IMR-90 (cell line): ENCODE results near the gene HYLS1. TPM values are rescaled to one million over a fixed set of nuclear protein-coding genes. Genes with fewer than 3 reads are reported as not detected.

Experiments
- ATAC-seq: fragments of 200-7000 bp; cut with Tn5 transposase; 2 replicates; pipeline ENCODE4 v1.9.1; 2020; ENCODE audit warnings: low read depth, mild to moderate bottlenecking, moderate library complexity
- Bru-seq: library from RNA; stranded (reverse); fragments of 400-500 nt; gene quantifications from one replicate; lab custom pipeline; 2021; lab: Mats Ljungman, UMichigan
- BruChase-seq, 2 experiments: library from RNA; stranded (reverse); fragments of 400-500 nt; gene quantifications; one replicate each; lab custom pipeline; 2021; lab: Mats Ljungman, UMichigan
- BruUV-seq: library from RNA; stranded (reverse); fragments of 400-500 nt; replicated peaks from 2 replicates; lab custom pipeline; 2021; lab: Mats Ljungman, UMichigan
- CTCF ChIA-PET: fragments of 300-600 bp; formaldehyde crosslinking; extraction: SDS; loops from one replicate; lab custom pipeline; 2021; ENCODE audit warnings: antibody characterized with exemption; lab: Yijun Ruan, JAX
- POLR2A ChIA-PET: fragments of 300-600 bp; sonication (Branson Sonifier 250); formaldehyde crosslinking; loops from one replicate; lab custom pipeline; 2022; ENCODE audit warnings: antibody characterized with exemption; ENCODE audit not compliant: unreplicated experiment; lab: Charles Lee
- DNase-seq: peaks from one replicate; pipeline ENCODE4 v3.0.0; 2013
- H2AFZ ChIP-seq: replicated peaks from 2 replicates; pipeline ENCODE3; 2013; ENCODE audit warnings: low read length, mild to moderate bottlenecking; ENCODE audit not compliant: poor library complexity
- H2AK5ac ChIP-seq: 2 replicates; pipeline ENCODE4 v1.6.1; 2013; ENCODE audit warnings: low read depth, low read length, inconsistent platforms
- H2AK9ac ChIP-seq: replicated peaks from 2 replicates; pipeline ENCODE3; 2013; ENCODE audit warnings: mild to moderate bottlenecking, low read depth, low read length, moderate library complexity; ENCODE audit not compliant: poor library complexity
- H2BK120ac ChIP-seq: 2 replicates; pipeline ENCODE4 v1.6.1; 2013; ENCODE audit warnings: low read depth, low read length, inconsistent platforms
- H2BK15ac ChIP-seq: 3 replicates; pipeline ENCODE4 v1.6.1; 2013; ENCODE audit warnings: low read depth, low read length, inconsistent platforms
- H2BK20ac ChIP-seq: 2 replicates; pipeline ENCODE4 v1.6.1; 2013; ENCODE audit warnings: low read depth, mild to moderate bottlenecking, inconsistent platforms, low read length, moderate library complexity
- H2BK5ac ChIP-seq: 2 replicates; pipeline ENCODE4 v1.6.1; 2013; ENCODE audit warnings: mild to moderate bottlenecking, low read depth, low read length, inconsistent platforms; ENCODE audit not compliant: poor library complexity, severe bottlenecking
- H3K14ac ChIP-seq: replicated peaks from 2 replicates; pipeline ENCODE4 v1.6.1; 2013; ENCODE audit warnings: low read depth, low read length, inconsistent platforms
- H3K18ac ChIP-seq: 2 replicates; pipeline ENCODE4 v1.6.1; 2013; ENCODE audit warnings: low read depth, low read length, control low read depth
- H3K23ac ChIP-seq: 2 replicates; pipeline ENCODE4 v1.6.1; 2013; ENCODE audit warnings: low read depth, low read length, inconsistent platforms
- H3K27ac ChIP-seq: 2 replicates; pipeline ENCODE4 v1.5.1; 2013; ENCODE audit warnings: mild to moderate bottlenecking, control low read depth, low read length; ENCODE audit not compliant: insufficient read depth
- H3K27me3 ChIP-seq: 2 replicates; pipeline ENCODE4 v1.6.1; 2013; ENCODE audit warnings: low read length; ENCODE audit not compliant: control insufficient read depth, insufficient read depth
- H3K36me3 ChIP-seq: 2 replicates; pipeline ENCODE4 v1.6.1; 2013; ENCODE audit warnings: low read length, mixed read lengths; ENCODE audit not compliant: control insufficient read depth, insufficient read depth
- H3K4ac ChIP-seq: 2 replicates; pipeline ENCODE4 v1.6.1; 2013; ENCODE audit warnings: low read depth, low read length, inconsistent platforms
- H3K4me1 ChIP-seq: 2 replicates; pipeline ENCODE4 v1.6.1; 2013; ENCODE audit warnings: low read length, mixed read lengths; ENCODE audit not compliant: control insufficient read depth, insufficient read depth
- H3K4me2 ChIP-seq: 2 replicates; pipeline ENCODE4 v1.6.1; 2013; ENCODE audit warnings: low read depth, mild to moderate bottlenecking, control low read depth, low read length, moderate library complexity
- H3K4me3 ChIP-seq: 2 replicates; pipeline ENCODE4 v1.5.1; 2013; ENCODE audit warnings: low read depth, mild to moderate bottlenecking, control low read depth, low read length, moderate library complexity; ENCODE audit not compliant: insufficient read depth
- H3K56ac ChIP-seq: 2 replicates; pipeline ENCODE4 v1.6.1; 2013; ENCODE audit warnings: low read length, inconsistent platforms; ENCODE audit not compliant: insufficient read depth; ENCODE audit errors: extremely low read depth
- H3K79me1 ChIP-seq, 2 experiments: 2 replicates each; pipeline ENCODE4 v1.6.1; 2013; ENCODE audit warnings: low read length in 2 of 2, inconsistent platforms in 1 of 2, low read depth in 1 of 2
- H3K9ac ChIP-seq: 2 replicates; pipeline ENCODE4 v1.6.1; 2013; ENCODE audit warnings: low read depth, low read length, control low read depth
- H3K9me1 ChIP-seq: 2 replicates; pipeline ENCODE4 v1.6.1; 2013; ENCODE audit warnings: low read length, inconsistent platforms; ENCODE audit not compliant: insufficient read depth
- H3K9me3 ChIP-seq: 2 replicates; pipeline ENCODE4 v1.6.1; 2013; ENCODE audit warnings: low read length; ENCODE audit not compliant: control insufficient read depth, insufficient read depth
- H4K20me1 ChIP-seq: 2 replicates; pipeline ENCODE4 v1.6.1; 2013; ENCODE audit warnings: low read length, inconsistent platforms; ENCODE audit not compliant: insufficient read depth
- H4K5ac ChIP-seq: 2 replicates; pipeline ENCODE4 v1.6.1; 2013; ENCODE audit warnings: mild to moderate bottlenecking, low read depth, low read length, control low read depth
- H4K8ac ChIP-seq, 2 experiments: 2 replicates each; pipeline ENCODE4 v1.6.1; 2013; ENCODE audit warnings: low read depth in 2 of 2, low read length in 2 of 2, control low read depth in 1 of 2, inconsistent platforms in 1 of 2
- H4K91ac ChIP-seq: 2 replicates; pipeline ENCODE4 v1.6.1; 2013; ENCODE audit warnings: low read depth, low read length, inconsistent platforms; ENCODE audit not compliant: insufficient read depth
- CHD1 ChIP-seq: IDR thresholded peaks from 2 replicates; pipeline ENCODE4 v1.6.1; 2012; ENCODE audit warnings: low read depth, low read length, improper control_type of control experiment
- FOS ChIP-seq: fragments of 150-350 bp; IDR thresholded peaks from 2 replicates; pipeline ENCODE4 v1.6.1; 2016; ENCODE audit warnings: low read depth, low read length
- MXI1 ChIP-seq: IDR thresholded peaks from 2 replicates; pipeline ENCODE4 v1.6.1; 2012; ENCODE audit warnings: low read depth, mild to moderate bottlenecking, low read length, moderate library complexity, borderline replicate concordance
- RAD21 ChIP-seq: IDR thresholded peaks from 2 replicates; pipeline ENCODE4 v1.6.1; 2012; ENCODE audit warnings: low read length, improper control_type of control experiment
- RFX5 ChIP-seq: IDR thresholded peaks from 2 replicates; pipeline ENCODE4 v1.8.0; 2012; ENCODE audit warnings: low read depth, mild to moderate bottlenecking, low read length, moderate library complexity
- WGBS, 2 experiments: methylation state at CpG; one replicate each; pipeline versions ENCODE4 v1.1.5 to v1.1.7; 2013; ENCODE audit warnings: missing lambda C conversion rate in 2 of 2; ENCODE audit not compliant: insufficient read length in 1 of 2; ENCODE audit errors: extremely low coverage in 2 of 2; 5-methylcytosine and 5-hydroxymethylcytosine counted together
- dilution Hi-C: fragments of 300-500 bp; cut with HindIII; formaldehyde crosslinking; loops from one replicate; pipeline ENCODE4 v1.14.3; 2018; ENCODE audit warnings: low sequenced_read_pairs; ENCODE audit not compliant: unreplicated experiment
- in situ Hi-C: fragments of 300-500 bp; cut with MboI; formaldehyde crosslinking; loops from 3 replicates; pipeline ENCODE4 v1.14.3; 2019; ENCODE audit warnings: low sequenced_read_pairs, inconsistent platforms, mixed read lengths
- intact Hi-C: fragments of 100-400 bp; cut with micrococcal nuclease; formaldehyde crosslinking; loops from 2 replicates; pipeline ENCODE4 v1.10.0; 2022
- long read RNA-seq: library from polyadenylated mRNA; unstranded; transcript quantifications from one replicate; pipeline ENCODE4 v2.0.0, GENCODE V29; 2021; ENCODE audit not compliant: unreplicated experiment
- polyA plus RNA-seq, 3 experiments: library from polyadenylated mRNA; depleted of rRNA; stranded (reverse); fragments of >200 nt; gene quantifications; 2 replicates each; pipeline ENCODE4 v1.2.3, GENCODE V29; 2012; ENCODE audit warnings: low replicate concordance in 1 of 3
- total RNA-seq: library from RNA; depleted of rRNA; stranded (reverse); fragments of >200 nt; gene quantifications from 2 replicates; pipeline ENCODE4 v1.2.3, GENCODE V29; 2012; rRNA removed
- TF ChIP-seq, protein P1 (sequence below): conservative IDR thresholded peaks from 2 replicates; pipeline ENCODE4 v1.5.1; 2012; ENCODE audit warnings: mild to moderate bottlenecking, low read depth, low read length, improper control_type of control experiment
- TF ChIP-seq, protein P2 (sequence below): fragments of 150-350 bp; IDR thresholded peaks from 2 replicates; pipeline ENCODE4 v1.6.1; 2017; ENCODE audit warnings: mild to moderate bottlenecking, antibody characterized with exemption, low read length, low read depth
- TF ChIP-seq, protein P3 (sequence below): fragments of 150-350 bp; IDR thresholded peaks from 2 replicates; pipeline ENCODE4 v1.6.1; 2016; ENCODE audit warnings: low read depth, mild to moderate bottlenecking, low read length, moderate library complexity, borderline replicate concordance

The HYLS1 gene, protein sequence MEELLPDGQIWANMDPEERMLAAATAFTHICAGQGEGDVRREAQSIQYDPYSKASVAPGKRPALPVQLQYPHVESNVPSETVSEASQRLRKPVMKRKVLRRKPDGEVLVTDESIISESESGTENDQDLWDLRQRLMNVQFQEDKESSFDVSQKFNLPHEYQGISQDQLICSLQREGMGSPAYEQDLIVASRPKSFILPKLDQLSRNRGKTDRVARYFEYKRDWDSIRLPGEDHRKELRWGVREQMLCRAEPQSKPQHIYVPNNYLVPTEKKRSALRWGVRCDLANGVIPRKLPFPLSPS
- 8.1 and 11.7 TPM in 2 replicates for total RNA-seq
- polyA plus RNA-seq (2012; rRNA removed), result 4.8 and 5.1 TPM in 2 replicates
- polyA plus RNA-seq (2012; cell fraction: cytosol; rRNA removed), result 0.64 and 1.2 TPM in 2 replicates
- 0.36 and 2.6 TPM in 2 replicates for polyA plus RNA-seq (2012; cell fraction: nucleus; rRNA removed; ENCODE audit: low replicate concordance)
- percentile 56 among the genes with signal in this experiment for Bru-seq, nascent RNA
- percentile 37 among the genes with signal in this experiment for BruChase-seq, experiment 1, labeled RNA remaining after a 6-hour chase
- BruChase-seq, experiment 2, labeled RNA remaining after a 2-hour chase, result percentile 34 among the genes with signal in this experiment
- long read RNA-seq, partial matches to known transcripts, result 0 of 7 reads
- long read RNA-seq, other reads (novel, unspliced or antisense), result 3 of 7 reads

DNA sequence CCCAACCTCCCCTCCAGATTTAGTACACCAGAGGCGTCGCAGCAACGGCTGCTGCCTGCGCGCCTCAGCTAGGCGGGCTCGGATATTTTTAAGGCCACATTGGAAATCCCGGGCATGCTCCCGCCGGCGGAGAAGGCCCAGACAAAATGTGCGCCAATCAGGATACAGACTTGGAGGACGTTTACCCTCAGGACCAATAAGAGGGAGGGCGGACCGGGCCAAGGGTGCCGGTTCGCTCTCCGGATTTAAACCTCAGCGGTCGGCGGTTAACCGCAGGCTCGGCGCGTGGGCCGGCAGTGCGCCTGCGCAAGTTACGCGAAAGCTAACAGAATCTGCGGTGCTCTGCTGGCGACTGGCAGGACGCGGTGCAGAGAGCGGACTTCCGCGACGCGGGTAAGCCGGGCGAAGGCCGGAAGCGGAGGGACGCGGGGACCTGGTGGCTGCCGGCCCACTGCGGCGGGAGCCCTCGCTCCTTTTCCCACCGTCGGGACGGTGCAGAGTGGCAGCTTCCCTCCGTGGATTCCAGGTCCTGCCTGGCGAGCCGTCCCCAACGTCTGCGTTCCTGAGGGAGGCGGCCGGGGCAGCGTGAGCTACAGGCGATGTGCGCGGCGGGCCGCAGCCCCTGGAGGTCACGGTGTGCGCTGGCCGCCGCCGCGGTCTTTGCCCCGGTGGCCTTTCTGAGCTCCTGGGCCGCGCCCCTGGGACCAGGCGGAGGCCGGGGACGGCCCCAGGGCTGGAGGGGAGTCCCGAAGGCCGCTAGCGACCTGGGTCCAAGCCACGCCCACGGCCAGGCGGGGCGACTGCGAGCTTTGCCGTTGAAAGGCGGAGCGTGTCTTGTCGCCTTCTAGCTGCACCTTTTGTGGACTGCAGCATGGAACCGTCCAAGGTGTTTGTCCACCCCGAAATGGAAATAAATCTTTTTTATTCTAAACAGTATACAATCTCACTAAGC, at the start of gene HYLS1:
Gene HYLS1 (plus strand): TSS at position 296 of the 952 bp plus-strand sequence. CDS start 11,701 bp downstream, outside the sequence.
- peak within 1 kb of the TSS; percentile 97 for H2AFZ ChIP-seq
- ChIA-PET CTCF (interaction anchor here (0.6 kb wide), 1 partner anchor 416 kb away, joined by 3 read pairs; no protein-coding TSS in a partner anchor), POLR2A (no interaction called here)
- peak within 1 kb of the TSS; percentile 22; the same call in 1 of the 2 replicates for H3K56ac ChIP-seq
- H3K27ac ChIP-seq, result peak within 1 kb of the TSS; percentile 73
- no peaks in the 10 kb centered on the region for H3K9me1 ChIP-seq
- peak; percentile 92 for ATAC-seq
- H2BK20ac ChIP-seq, result no peak within 1 kb of the TSS
- peak within 1 kb of the TSS; percentile 61 for H2BK120ac ChIP-seq
- peak within 1 kb of the TSS; percentile 31 to 71; a peak in 3 of 4 replicates for H4K8ac ChIP-seq
- dilution Hi-C loops, result no loop called here
- peaks cover 0 to 18% of the 10 kb centered on the region in 2 experiments; a peak in 2 of 4 replicates for H3K79me1 ChIP-seq
- H3K36me3 ChIP-seq, result no peaks in the 10 kb centered on the region
- 1% methylated on average over 73 of the region's 91 CpGs; no CpG with 5 or more reads in 1 of the 2 experiments for WGBS, 2 experiments
- H4K20me1 ChIP-seq, result no peaks in the 10 kb centered on the region
- peak within 1 kb of the TSS; percentile 67; the same call in 1 of the 2 replicates for H3K23ac ChIP-seq
- peak within 1 kb of the TSS; percentile 76 for H3K4ac ChIP-seq
- peak within 1 kb of the TSS; percentile 89 for H3K4me3 ChIP-seq
- H2BK15ac ChIP-seq, result no peak within 1 kb of the TSS
- peak within 1 kb of the TSS; percentile 80 for H2BK5ac ChIP-seq
- no peaks in the 10 kb centered on the region for H3K27me3 ChIP-seq
- H3K4me2 ChIP-seq, result peak within 1 kb of the TSS; percentile 73
- no peaks in the 10 kb centered on the region for H3K9me3 ChIP-seq
- in situ Hi-C loops, result no loop called here
- H3K4me1 ChIP-seq, result peaks cover 2% of the 10 kb centered on the region
- peak within 1 kb of the TSS; percentile 36 for H4K5ac ChIP-seq
- H4K91ac ChIP-seq, result peak within 1 kb of the TSS; percentile 90
- DNase-seq, result peak; percentile 95
- peak within 1 kb of the TSS; percentile 82 for H3K9ac ChIP-seq
- peak within 1 kb of the TSS; percentile 65 for H3K14ac ChIP-seq
- intact Hi-C loops, result no loop called here
- H2AK9ac ChIP-seq, result peak within 1 kb of the TSS; percentile 96
- H3K18ac ChIP-seq, result peak within 1 kb of the TSS; percentile 10; the same call in 1 of the 2 replicates
- no peak within 1 kb of the TSS; the same call in none of the 2 replicates for H2AK5ac ChIP-seq
- BruUV-seq, result no TSS peak
- TF ChIP-seq FOS (no peak), MXI1 (0 out of 2 replicates have a peak, but pooled peaks have one; percentile 12), RFX5 (no peak), RAD21 (no peak), CHD1 (no peak)
- TF ChIP-seq, protein P1, sequence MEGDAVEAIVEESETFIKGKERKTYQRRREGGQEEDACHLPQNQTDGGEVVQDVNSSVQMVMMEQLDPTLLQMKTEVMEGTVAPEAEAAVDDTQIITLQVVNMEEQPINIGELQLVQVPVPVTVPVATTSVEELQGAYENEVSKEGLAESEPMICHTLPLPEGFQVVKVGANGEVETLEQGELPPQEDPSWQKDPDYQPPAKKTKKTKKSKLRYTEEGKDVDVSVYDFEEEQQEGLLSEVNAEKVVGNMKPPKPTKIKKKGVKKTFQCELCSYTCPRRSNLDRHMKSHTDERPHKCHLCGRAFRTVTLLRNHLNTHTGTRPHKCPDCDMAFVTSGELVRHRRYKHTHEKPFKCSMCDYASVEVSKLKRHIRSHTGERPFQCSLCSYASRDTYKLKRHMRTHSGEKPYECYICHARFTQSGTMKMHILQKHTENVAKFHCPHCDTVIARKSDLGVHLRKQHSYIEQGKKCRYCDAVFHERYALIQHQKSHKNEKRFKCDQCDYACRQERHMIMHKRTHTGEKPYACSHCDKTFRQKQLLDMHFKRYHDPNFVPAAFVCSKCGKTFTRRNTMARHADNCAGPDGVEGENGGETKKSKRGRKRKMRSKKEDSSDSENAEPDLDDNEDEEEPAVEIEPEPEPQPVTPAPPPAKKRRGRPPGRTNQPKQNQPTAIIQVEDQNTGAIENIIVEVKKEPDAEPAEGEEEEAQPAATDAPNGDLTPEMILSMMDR, result peak; percentile 9; the same call in 1 of the 2 replicates
- TF ChIP-seq, protein P2, sequence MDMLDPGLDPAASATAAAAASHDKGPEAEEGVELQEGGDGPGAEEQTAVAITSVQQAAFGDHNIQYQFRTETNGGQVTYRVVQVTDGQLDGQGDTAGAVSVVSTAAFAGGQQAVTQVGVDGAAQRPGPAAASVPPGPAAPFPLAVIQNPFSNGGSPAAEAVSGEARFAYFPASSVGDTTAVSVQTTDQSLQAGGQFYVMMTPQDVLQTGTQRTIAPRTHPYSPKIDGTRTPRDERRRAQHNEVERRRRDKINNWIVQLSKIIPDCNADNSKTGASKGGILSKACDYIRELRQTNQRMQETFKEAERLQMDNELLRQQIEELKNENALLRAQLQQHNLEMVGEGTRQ, result peak; percentile 47; the same call in 1 of the 2 replicates
- TF ChIP-seq, protein P3, sequence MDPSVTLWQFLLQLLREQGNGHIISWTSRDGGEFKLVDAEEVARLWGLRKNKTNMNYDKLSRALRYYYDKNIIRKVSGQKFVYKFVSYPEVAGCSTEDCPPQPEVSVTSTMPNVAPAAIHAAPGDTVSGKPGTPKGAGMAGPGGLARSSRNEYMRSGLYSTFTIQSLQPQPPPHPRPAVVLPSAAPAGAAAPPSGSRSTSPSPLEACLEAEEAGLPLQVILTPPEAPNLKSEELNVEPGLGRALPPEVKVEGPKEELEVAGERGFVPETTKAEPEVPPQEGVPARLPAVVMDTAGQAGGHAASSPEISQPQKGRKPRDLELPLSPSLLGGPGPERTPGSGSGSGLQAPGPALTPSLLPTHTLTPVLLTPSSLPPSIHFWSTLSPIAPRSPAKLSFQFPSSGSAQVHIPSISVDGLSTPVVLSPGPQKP, result no peak
